Stomach smooth muscle (tissue), 2 donors: ENCODE results near the gene ENPP7.

Experiments used
- H3K27ac ChIP-seq: one replicate; pipeline ENCODE4 v1.7.0; 2013; ENCODE audit warnings: mild to moderate bottlenecking, low read length, inconsistent platforms
- H3K27me3 ChIP-seq, 2 donors: one replicate each; pipeline ENCODE4 v1.7.0; 2013; ENCODE audit warnings: low read length in 2 of 2; ENCODE audit not compliant: insufficient read depth in 2 of 2, control insufficient read depth in 1 of 2
- H3K36me3 ChIP-seq, 2 donors: one replicate each; pipeline ENCODE4 v1.7.0; 2013; ENCODE audit warnings: low read length in 2 of 2; ENCODE audit not compliant: control insufficient read depth in 2 of 2, insufficient read depth in 2 of 2
- H3K4me1 ChIP-seq: one replicate; pipeline ENCODE4 v1.7.0; 2013; ENCODE audit warnings: low read length; ENCODE audit not compliant: control insufficient read depth, insufficient read depth
- H3K4me3 ChIP-seq, 2 donors: one replicate each; pipeline ENCODE4 v1.7.0; 2013; ENCODE audit warnings: low read length in 2 of 2
- H3K9ac ChIP-seq, 2 donors: one replicate each; pipeline ENCODE4 v1.7.0; 2013; ENCODE audit warnings: low read length in 2 of 2, mild to moderate bottlenecking in 1 of 2
- H3K9me3 ChIP-seq, 2 donors: one replicate each; pipeline ENCODE4 v1.7.0; 2013; ENCODE audit warnings: low read length in 2 of 2; ENCODE audit not compliant: control insufficient read depth in 2 of 2
- donor health status: healthy.
- donor health status: Pancreatic carcinoma.

ENPP7 gene

DNA sequence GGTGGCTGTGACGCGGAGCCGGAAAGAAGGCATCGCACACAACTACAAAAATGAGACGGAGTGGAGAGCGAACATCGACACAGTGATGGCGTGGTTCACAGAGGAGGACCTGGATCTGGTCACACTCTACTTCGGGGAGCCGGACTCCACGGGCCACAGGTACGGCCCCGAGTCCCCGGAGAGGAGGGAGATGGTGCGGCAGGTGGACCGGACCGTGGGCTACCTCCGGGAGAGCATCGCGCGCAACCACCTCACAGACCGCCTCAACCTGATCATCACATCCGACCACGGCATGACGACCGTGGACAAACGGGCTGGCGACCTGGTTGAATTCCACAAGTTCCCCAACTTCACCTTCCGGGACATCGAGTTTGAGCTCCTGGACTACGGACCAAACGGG, 4.4 kb downstream of the ENPP7 start:
- H3K27ac ChIP-seq: no peak overlapping the region
- H3K9ac ChIP-seq: no peak overlapping the region
- peaks cover 8 to 14% of the 10 kb centered on the region in 2 donors for H3K27me3 ChIP-seq
- H3K36me3 ChIP-seq: no peaks in the 10 kb centered on the region
- H3K4me3 ChIP-seq: no peak overlapping the region
- peaks cover 3% of the 10 kb centered on the region for H3K4me1 ChIP-seq
- H3K9me3 ChIP-seq: no peaks in the 10 kb centered on the region

DNA sequence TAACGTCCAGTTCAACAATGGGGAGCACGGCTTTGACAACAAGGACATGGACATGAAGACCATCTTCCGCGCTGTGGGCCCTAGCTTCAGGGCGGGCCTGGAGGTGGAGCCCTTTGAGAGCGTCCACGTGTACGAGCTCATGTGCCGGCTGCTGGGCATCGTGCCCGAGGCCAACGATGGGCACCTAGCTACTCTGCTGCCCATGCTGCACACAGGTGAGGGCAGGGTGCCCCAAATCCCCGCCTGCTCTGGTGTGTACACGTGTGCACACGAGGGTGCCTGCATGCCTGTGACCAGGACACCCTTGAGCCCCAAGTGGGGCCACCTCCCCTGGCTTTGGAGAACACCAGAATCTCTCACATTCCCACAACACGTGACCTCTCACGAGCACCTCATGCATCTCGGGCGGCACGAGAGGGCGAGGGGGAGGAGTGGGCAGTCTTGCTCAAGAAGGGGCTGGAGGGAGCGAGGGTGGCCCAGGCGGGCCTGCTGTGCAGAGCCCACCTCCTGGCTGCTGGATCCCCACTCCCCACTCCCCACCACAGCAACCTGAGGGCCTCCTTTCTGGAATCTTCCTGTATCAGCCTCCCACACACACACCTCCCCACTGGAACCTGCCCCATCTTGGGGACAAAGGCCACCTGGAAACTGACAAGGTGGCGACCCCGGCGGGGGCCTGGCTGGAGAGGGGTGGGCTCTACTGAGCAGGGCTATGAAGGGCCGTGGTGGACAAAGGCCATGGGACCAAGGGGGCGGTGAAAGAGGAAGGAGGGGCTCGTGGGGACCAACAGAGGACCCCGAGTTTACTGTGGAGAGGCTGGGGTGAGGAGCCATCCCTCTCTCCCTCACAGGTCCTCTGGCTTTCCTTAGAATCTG, 6.5 kb downstream of the ENPP7 start:
- no peaks in the 10 kb centered on the region for H3K36me3 ChIP-seq
- peaks cover 10% of the 10 kb centered on the region for H3K4me1 ChIP-seq
- no peak overlapping the region for H3K9ac ChIP-seq
- no peak overlapping the region for H3K27ac ChIP-seq
- no peak overlapping the region for H3K4me3 ChIP-seq
- H3K9me3 ChIP-seq: no peaks in the 10 kb centered on the region
- peaks cover 20 to 26% of the 10 kb centered on the region in 2 donors for H3K27me3 ChIP-seq

GRCh38 chr17:79737922-79738578, 7.3 kb downstream of the ENPP7 start:
- Histone ChIP-seq H3K4me3 (no peak overlapping the region), H3K36me3 (no peaks in the 10 kb centered on the region), H3K9me3 (no peaks in the 10 kb centered on the region), H3K27me3 (peaks cover 26 to 29% of the 10 kb centered on the region in 2 donors), H3K9ac (no peak overlapping the region), H3K27ac (no peak overlapping the region), H3K4me1 (peaks cover 8% of the 10 kb centered on the region)

- Histone ChIP-seq H3K4me3 (no peak overlapping the region), H3K36me3 (no peaks in the 10 kb centered on the region), H3K9ac (no peak overlapping the region), H3K27me3 (peaks cover 26 to 29% of the 10 kb centered on the region in 2 donors), H3K9me3 (no peaks in the 10 kb centered on the region), H3K4me1 (peaks cover 8% of the 10 kb centered on the region), H3K27ac (no peak overlapping the region)
These were observed 7.9 kb downstream of the ENPP7 start for GRCh38 chr17:79738643-79739042.

DNA sequence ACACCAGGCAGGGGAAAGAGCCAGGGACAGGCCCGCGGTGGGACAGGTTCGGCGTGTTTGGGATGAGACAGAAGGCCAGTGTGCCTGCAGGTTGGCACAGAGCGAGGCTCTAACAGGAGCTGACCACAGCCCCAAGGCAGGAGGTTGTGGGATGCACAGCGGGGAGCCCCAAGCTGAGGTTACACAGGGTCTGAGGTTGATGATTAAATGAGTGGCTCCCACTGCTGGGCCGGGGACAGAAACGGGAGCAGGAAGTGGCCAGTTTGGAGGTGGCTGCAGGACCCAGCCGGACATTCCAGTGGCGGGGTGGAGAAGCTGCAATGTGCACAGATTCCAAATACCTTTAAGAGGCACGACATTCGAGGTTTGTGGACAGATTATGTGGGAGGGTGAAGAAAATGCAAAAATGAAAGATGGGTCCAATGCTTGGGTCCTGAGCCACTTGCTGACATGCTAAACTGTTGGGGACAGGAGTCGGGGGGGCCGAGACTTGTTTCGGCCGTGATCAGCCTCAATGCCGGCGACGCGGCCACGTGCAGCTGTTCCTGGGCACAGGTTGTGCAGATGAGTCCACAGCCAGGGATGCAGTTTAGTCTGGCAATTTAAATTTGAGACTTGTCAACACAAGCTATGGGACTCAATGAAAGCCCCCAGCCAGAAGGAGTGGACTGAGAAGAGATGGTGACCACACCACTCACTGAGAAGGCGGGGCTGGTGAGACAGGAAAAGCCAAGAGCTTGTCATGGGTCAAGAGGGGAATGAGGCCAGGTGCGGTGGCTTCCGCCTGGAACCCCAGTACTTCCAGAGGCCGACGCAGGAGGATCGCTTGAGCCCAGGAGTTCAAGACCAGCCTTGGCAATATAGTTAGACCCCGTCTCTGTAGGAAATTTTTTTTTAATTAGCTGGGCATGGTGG, 8.7 kb downstream of the ENPP7 start:
- H3K9ac ChIP-seq: no peak overlapping the region

DNA sequence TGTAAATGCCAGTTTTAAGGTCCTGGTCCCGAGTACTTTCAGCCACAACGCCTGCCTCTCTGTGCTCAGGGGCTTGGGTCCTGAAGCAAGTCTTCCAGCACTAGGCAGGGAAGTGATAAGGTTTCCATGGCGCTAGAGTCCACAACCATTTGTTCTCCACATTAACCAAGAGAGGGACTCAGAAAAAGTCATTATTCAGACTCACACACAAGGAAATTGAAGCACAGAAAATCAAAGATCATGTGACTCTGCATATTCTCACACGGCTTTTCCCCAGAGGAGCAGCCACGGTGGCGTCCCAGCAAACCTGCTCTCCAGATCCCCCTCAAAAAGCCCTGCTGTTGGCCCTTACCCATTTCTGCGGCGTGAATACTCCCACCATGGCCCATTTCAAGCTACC, 9.7 kb downstream of the ENPP7 start:
- no peak overlapping the region for H3K4me3 ChIP-seq
- H3K4me1 ChIP-seq: peaks cover 8% of the 10 kb centered on the region
- H3K27ac ChIP-seq: no peak overlapping the region
- no peak overlapping the region for H3K9ac ChIP-seq
- H3K9me3 ChIP-seq: no peaks in the 10 kb centered on the region
- H3K27me3 ChIP-seq: peaks cover 30 to 32% of the 10 kb centered on the region in 2 donors
- no peaks in the 10 kb centered on the region for H3K36me3 ChIP-seq

More for the DNA sequence above, 8.7 kb downstream of the ENPP7 start:
- Histone ChIP-seq H3K27ac (no peak overlapping the region), H3K9me3 (no peaks in the 10 kb centered on the region), H3K27me3 (peaks cover 26 to 29% of the 10 kb centered on the region in 2 donors), H3K4me3 (no peak overlapping the region), H3K36me3 (no peaks in the 10 kb centered on the region), H3K4me1 (peaks cover 8% of the 10 kb centered on the region)

GRCh38 chr17:79741401-79741750, 10.6 kb downstream of the ENPP7 start:
- Histone ChIP-seq H3K27me3 (peaks cover 32 to 35% of the 10 kb centered on the region in 2 donors), H3K4me3 (no peak overlapping the region), H3K9me3 (no peaks in the 10 kb centered on the region), H3K36me3 (no peaks in the 10 kb centered on the region), H3K27ac (no peak overlapping the region), H3K4me1 (peaks cover 8% of the 10 kb centered on the region), H3K9ac (no peak overlapping the region)

DNA sequence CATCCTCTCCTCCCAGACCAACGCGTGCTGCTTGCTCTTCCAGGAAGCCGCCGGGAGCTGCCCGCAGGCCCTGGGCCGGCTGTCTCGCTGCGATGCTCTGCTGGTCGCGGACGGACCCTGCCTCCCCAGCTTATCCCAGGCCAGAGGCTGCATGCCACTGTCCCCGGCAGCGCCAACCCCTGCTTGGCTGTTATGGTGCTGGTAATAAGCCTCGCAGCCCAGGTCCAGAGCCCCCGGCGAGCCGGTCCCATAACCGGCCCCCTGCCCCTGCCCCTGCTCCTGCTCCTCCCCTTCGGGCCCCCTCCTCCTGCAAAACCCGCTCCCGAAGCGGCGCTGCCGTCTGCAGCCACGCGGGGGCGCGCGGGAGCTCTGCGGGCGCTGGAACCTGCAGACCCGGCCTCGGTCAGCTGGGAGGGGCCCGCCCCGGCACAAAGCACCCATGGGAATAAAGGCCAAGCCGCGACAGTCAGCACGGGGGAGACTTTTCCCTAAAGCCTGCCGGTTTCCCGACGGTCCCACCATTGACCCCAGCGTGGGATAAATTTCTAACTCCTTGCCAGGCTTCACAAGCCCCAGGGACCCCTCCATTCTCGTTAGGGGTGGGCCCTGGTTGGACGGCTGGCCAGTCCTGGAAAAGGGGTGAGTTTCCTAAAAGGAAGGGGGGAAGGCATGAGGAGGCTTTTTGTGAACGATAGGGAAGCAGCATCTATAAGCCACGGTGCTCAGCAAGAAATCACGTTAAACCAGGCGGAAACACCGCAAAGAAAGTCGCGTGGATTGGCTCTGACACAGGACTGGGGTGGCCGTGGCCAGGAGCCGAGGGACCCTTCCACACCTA, 11.2 kb downstream of the ENPP7 start:
- Histone ChIP-seq H3K9me3 (no peaks in the 10 kb centered on the region), H3K27ac (no peak overlapping the region), H3K4me1 (peaks cover 8% of the 10 kb centered on the region), H3K9ac (no peak overlapping the region), H3K36me3 (no peaks in the 10 kb centered on the region), H3K27me3 (peaks cover 38 to 41% of the 10 kb centered on the region in 2 donors), H3K4me3 (peak overlapping the region in 1 of 2 donors; percentile 15)

GRCh38 chr17:79742589-79742918, 11.8 kb downstream of the ENPP7 start:
- Histone ChIP-seq H3K9ac (no peak overlapping the region), H3K4me3 (no peak overlapping the region)

DNA sequence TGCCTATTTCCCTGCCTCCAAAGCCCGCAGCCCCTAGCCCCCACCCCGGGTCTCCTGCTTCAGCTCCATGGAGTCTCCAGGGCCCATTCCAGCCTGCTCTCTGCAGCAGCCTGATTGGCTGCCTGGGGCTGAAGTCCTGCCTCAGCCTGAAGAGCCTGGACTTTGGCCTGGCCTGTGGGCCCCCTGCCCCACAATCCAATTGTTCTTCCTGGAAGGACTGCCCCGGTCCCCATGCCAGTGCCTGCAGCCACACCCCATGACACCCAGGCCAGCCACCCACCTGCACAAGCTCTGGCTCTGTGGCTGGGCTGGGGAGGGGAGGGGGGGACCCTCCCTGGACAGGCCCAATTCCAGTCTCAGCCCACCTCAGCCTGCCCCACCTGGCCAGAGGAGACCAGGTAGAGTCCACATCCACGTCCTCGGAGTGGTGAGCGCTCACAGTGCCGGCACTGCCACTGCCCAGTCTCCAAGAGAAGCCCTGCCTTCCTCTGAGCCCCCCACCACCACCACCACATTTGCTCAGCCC, 12.3 kb downstream of the ENPP7 start:
- no peaks in the 10 kb centered on the region for H3K9me3 ChIP-seq
- H3K4me3 ChIP-seq: no peak overlapping the region
- peaks cover 14% of the 10 kb centered on the region for H3K4me1 ChIP-seq
- H3K27ac ChIP-seq: no peak overlapping the region
- peaks cover 47 to 49% of the 10 kb centered on the region in 2 donors for H3K27me3 ChIP-seq
- H3K9ac ChIP-seq: no peak overlapping the region
- H3K36me3 ChIP-seq: no peaks in the 10 kb centered on the region

More at GRCh38 chr17:79742589-79742918, 11.8 kb downstream of the ENPP7 start:
- no peaks in the 10 kb centered on the region for H3K36me3 ChIP-seq
- H3K4me1 ChIP-seq: peaks cover 10% of the 10 kb centered on the region
- H3K27me3 ChIP-seq: peaks cover 43 to 44% of the 10 kb centered on the region in 2 donors
- H3K27ac ChIP-seq: no peak overlapping the region
- H3K9me3 ChIP-seq: no peaks in the 10 kb centered on the region
